Keratinocyte (primary cell): ENCODE data around the gene SUSD6. TPM values are rescaled to one million over a fixed set of nuclear protein-coding genes. Genes with fewer than 3 reads are reported as not detected.

ENCODE experiments used
- DNase-seq: peaks from one replicate; pipeline ENCODE4 v3.0.0-alpha.2; 2011; ENCODE audit warnings: low read depth, missing footprints, low spot score
- FAIRE-seq: peaks from 2 replicates; lab custom pipeline; 2011; peaks lifted over from hg19 to GRCh38; lab: Jason Lieb, UNC
- H2AFZ ChIP-seq: 2 replicates; pipeline ENCODE4 v1.6.0; 2012; ENCODE audit warnings: low read length, control low read depth, inconsistent platforms; ENCODE audit not compliant: control insufficient read depth
- H3K27ac ChIP-seq: 2 replicates; pipeline ENCODE4 v1.5.1; 2011; ENCODE audit warnings: low read length; ENCODE audit not compliant: control insufficient read depth, insufficient read depth
- H3K27me3 ChIP-seq: 3 replicates; pipeline ENCODE4 v1.6.0; 2011; ENCODE audit warnings: low read length; ENCODE audit not compliant: control insufficient read depth, insufficient read depth; ENCODE audit errors: extremely low read depth
- H3K36me3 ChIP-seq, 2 experiments: 2 replicates in 1 of 2; 3 replicates in 1 of 2; pipeline ENCODE4 v1.5.1; 2011; ENCODE audit warnings: low read length in 2 of 2, mild to moderate bottlenecking in 1 of 2; ENCODE audit not compliant: control insufficient read depth in 2 of 2, insufficient read depth in 2 of 2; ENCODE audit errors: extremely low read depth in 1 of 2
- H3K4me1 ChIP-seq: 3 replicates; pipeline ENCODE4 v1.5.1; 2011; ENCODE audit warnings: low read length; ENCODE audit not compliant: control insufficient read depth, insufficient read depth; ENCODE audit errors: extremely low read depth
- H3K4me2 ChIP-seq: 3 replicates; pipeline ENCODE4 v1.6.0; 2011; ENCODE audit warnings: low read depth, low read length; ENCODE audit not compliant: control insufficient read depth, insufficient read depth; ENCODE audit errors: extremely low read depth
- H3K4me3 ChIP-seq, 3 experiments: fragments of 200-600 bp in 1 of 3; sonication (generic) in 1 of 3; 2 replicates in 2 of 3; 3 replicates in 1 of 3; pipeline ENCODE4 v1.5.1; 2011 to 2016; ENCODE audit warnings: low read length in 3 of 3, mild to moderate bottlenecking in 3 of 3, control low read depth in 2 of 3, inconsistent platforms in 1 of 3, low read depth in 1 of 3, mixed read lengths in 1 of 3, mixed run types in 1 of 3, moderate library complexity in 1 of 3; ENCODE audit not compliant: control insufficient read depth in 2 of 3, insufficient read depth in 2 of 3; ENCODE audit errors: extremely low read depth in 1 of 3
- H3K79me2 ChIP-seq: 2 replicates; pipeline ENCODE4 v1.6.0; 2012; ENCODE audit warnings: low read length; ENCODE audit not compliant: control insufficient read depth, insufficient read depth
- H3K9ac ChIP-seq: 3 replicates; pipeline ENCODE4 v1.6.0; 2011; ENCODE audit warnings: low read length; ENCODE audit not compliant: control insufficient read depth, insufficient read depth; ENCODE audit errors: extremely low read depth
- H3K9me1 ChIP-seq: 3 replicates; pipeline ENCODE4 v1.6.0; 2011; ENCODE audit warnings: low read length; ENCODE audit not compliant: control insufficient read depth, insufficient read depth; ENCODE audit errors: extremely low read depth
- H3K9me3 ChIP-seq: 2 replicates; pipeline ENCODE4 v1.5.1; 2012; ENCODE audit warnings: low read depth, low read length; ENCODE audit not compliant: control insufficient read depth
- H4K20me1 ChIP-seq: 3 replicates; pipeline ENCODE4 v1.6.0; 2011; ENCODE audit warnings: low read length; ENCODE audit not compliant: control insufficient read depth, insufficient read depth; ENCODE audit errors: extremely low read depth
- CTCF ChIP-seq, 3 experiments: IDR thresholded peaks in 1 of 3; conservative IDR thresholded peaks in 1 of 3; optimal IDR thresholded peaks in 1 of 3; 2 replicates in 2 of 3; 3 replicates in 1 of 3; pipeline versions ENCODE3 to v1.5.1; 2011; ENCODE audit warnings: low read length in 3 of 3, mild to moderate bottlenecking in 3 of 3, moderate library complexity in 2 of 3, control low read depth in 1 of 3, inconsistent platforms in 1 of 3; ENCODE audit not compliant: insufficient read depth in 2 of 3; ENCODE audit errors: extremely low read depth in 1 of 3
- EZH2 ChIP-seq: IDR thresholded peaks from one replicate; pipeline ENCODE4 v1.6.1; 2012; ENCODE audit warnings: inconsistent platforms, mild to moderate bottlenecking, low read length, moderate library complexity
- dilution Hi-C: fragments of 300-500 bp; cut with MboI; formaldehyde crosslinking; loops from one replicate; pipeline ENCODE4 v1.7.0; 2020; ENCODE audit warnings: low sequenced_read_pairs; ENCODE audit not compliant: extremely low pct_ligation_motif_present
- polyA plus RNA-seq, 5 experiments: library from polyadenylated mRNA; depleted of rRNA in 3 of 5; stranded (reverse) in 3 of 5; stranded (forward) in 1 of 5; unstranded in 1 of 5; fragments of >200 nt; gene quantifications; 1 replicate in 1 of 5; 2 replicates in 3 of 5; 3 replicates in 1 of 5; pipeline versions ENCODE4 v1.2.1 to v1.2.3, GENCODE V29; 2011 to 2012; ENCODE audit warnings: missing spikeins in 2 of 5, low read depth in 1 of 5, low replicate concordance in 1 of 5

The SUSD6 gene
- polyA plus RNA-seq, 1 donor (not counting 4 experiments of a cell fraction or from before 2014, with no cell fraction given) = 10.5 TPM

DNA sequence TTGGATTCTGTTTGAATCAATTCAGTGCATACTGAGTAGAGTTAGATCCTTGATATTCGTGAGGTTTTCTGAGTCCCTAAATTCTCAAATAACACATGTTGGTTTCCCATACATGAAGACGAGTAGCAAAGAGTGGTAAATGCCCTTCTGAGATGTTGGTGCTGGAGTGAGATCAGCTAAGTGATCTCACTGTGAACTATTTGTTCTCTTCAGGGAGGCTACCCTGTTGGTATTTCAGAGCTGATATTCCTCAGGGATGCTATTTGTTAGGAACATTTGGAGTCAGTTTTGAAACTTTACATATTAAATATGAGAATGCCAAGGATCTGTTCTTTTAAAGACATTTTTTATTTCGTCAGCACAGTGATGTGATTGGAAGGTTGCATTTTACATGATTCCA lies 54.7 kb downstream of the SUSD6 start:
- dilution Hi-C loops = no loop called here
- TF ChIP-seq EZH2 (no peak), CTCF (optimal IDR thresholded peaks at IDR 0.05 in 1 of 3, IDR thresholded peaks at IDR 0.05 in 1 of 3, conservative IDR thresholded peaks at IDR 0.05 in 1 of 3; ENCODE audit: extremely low read depth in 1 of 3, insufficient read depth in 2 of 3, low read length in 3 of 3) (no peak)
- no peak for DNase-seq
- Histone ChIP-seq H3K79me2 (peaks cover 52% of the 10 kb centered on the region), H3K9ac (no peak overlapping the region), H3K27me3 (no peaks in the 10 kb centered on the region), H2AFZ (no peak overlapping the region), H3K4me2 (no peak overlapping the region), H3K9me1 (no peaks in the 10 kb centered on the region), H4K20me1 (peaks cover 2% of the 10 kb centered on the region), H3K36me3 (no peaks in the 10 kb centered on the region), H3K9me3 (no peaks in the 10 kb centered on the region), H3K27ac (no peak overlapping the region), H3K4me3 (no peak overlapping the region), H3K4me1 (peaks cover 10% of the 10 kb centered on the region)
- no peak for FAIRE-seq

GRCh38 chr14:69666690-69667211 lies 55.4 kb downstream of the SUSD6 start:
- no peak overlapping the region for H3K4me2 ChIP-seq
- H4K20me1 ChIP-seq = peaks cover 2% of the 10 kb centered on the region
- FAIRE-seq (no peak), DNase-seq (no peak)
- peaks cover 10% of the 10 kb centered on the region for H3K4me1 ChIP-seq
- peaks cover 55% of the 10 kb centered on the region for H3K79me2 ChIP-seq
- H3K27me3 ChIP-seq = no peaks in the 10 kb centered on the region
- no peak overlapping the region for H3K27ac ChIP-seq
- no peak overlapping the region for H3K9ac ChIP-seq
- no peaks in the 10 kb centered on the region for H3K9me3 ChIP-seq
- no peaks in the 10 kb centered on the region for H3K9me1 ChIP-seq
- dilution Hi-C loops = no loop called here
- no peaks in the 10 kb centered on the region for H3K36me3 ChIP-seq
- H2AFZ ChIP-seq = no peak overlapping the region
- H3K4me3 ChIP-seq = no peak overlapping the region
- no peak for TF ChIP-seq EZH2
- no peak for TF ChIP-seq CTCF (optimal IDR thresholded peaks at IDR 0.05 in 1 of 3, IDR thresholded peaks at IDR 0.05 in 1 of 3, conservative IDR thresholded peaks at IDR 0.05 in 1 of 3; ENCODE audit: extremely low read depth in 1 of 3, insufficient read depth in 2 of 3, low read length in 3 of 3)
